ENCODE results near the gene IGHMBP2. TPM values are rescaled to one million over a fixed set of nuclear protein-coding genes. Genes with fewer than 3 reads are reported as not detected.

The IGHMBP2 gene
- total RNA-seq, 3 donors from 2014 or later (not counting 1 experiment from before 2014, with no cell fraction given), result 31.5 to 52.3 (median 48.5) TPM

DNA sequence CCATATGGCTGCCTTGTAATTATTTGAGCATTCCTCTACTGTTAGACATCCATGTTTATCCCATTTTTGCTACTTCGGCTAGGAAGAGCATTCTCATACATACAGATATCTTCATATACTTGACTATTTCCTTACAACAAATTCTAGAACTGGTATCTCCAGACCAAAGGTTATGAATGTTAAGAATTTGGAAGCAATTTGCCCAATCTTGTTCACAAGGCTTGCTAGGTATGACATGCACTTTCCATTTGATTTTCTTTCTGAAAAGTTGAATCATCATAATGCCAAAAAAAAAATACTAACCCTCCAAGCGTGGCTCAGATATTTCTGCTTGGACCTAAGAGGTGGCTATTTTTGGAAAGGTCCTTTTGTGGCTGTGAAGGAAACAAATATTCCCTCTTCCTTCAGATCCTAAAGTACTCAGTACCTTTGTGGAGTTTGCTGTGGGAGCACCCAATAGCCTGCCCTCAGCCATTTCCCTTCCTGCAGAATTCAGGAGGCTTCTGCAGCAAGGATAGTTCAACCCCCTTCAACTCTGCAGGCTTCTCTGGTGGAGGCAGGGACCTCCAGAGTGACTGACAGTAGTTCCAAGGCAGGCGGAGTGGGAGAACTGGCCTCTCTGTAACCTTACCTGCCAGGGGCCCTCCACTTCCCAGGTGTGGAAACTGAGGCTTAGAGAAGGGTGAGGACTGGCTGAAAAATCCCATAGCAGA lies 40.0 kb upstream of the IGHMBP2 start:
- Histone ChIP-seq H3K27me3 (ENCODE audit: control insufficient read depth, insufficient read depth, low read length) (no peaks in the 10 kb centered on the region), H3K27ac (ENCODE audit: low read length) (no peak overlapping the region), H3K9me3 (ENCODE audit: control insufficient read depth, insufficient read depth, low read length) (peaks cover 5% of the 10 kb centered on the region), H3K4me3 (ENCODE audit: low read length) (no peak overlapping the region), H3K36me3 (ENCODE audit: control insufficient read depth, insufficient read depth, low read length) (no peaks in the 10 kb centered on the region), H3K4me1 (ENCODE audit: control insufficient read depth, insufficient read depth, low read length) (no peaks in the 10 kb centered on the region)
- 95% methylated on average over 2 of the region's 3 CpGs for WGBS (ENCODE audit: insufficient coverage)
- intact Hi-C loops (cut with micrococcal nuclease), result no loop called here
- no peak overlapping the region for H3K4me3 Mint-ChIP-seq
- ATAC-seq (no peak), DNase-seq (no peak)
- H3K36me3 Mint-ChIP-seq, result no peaks in the 10 kb centered on the region
- TF ChIP-seq, protein P1, sequence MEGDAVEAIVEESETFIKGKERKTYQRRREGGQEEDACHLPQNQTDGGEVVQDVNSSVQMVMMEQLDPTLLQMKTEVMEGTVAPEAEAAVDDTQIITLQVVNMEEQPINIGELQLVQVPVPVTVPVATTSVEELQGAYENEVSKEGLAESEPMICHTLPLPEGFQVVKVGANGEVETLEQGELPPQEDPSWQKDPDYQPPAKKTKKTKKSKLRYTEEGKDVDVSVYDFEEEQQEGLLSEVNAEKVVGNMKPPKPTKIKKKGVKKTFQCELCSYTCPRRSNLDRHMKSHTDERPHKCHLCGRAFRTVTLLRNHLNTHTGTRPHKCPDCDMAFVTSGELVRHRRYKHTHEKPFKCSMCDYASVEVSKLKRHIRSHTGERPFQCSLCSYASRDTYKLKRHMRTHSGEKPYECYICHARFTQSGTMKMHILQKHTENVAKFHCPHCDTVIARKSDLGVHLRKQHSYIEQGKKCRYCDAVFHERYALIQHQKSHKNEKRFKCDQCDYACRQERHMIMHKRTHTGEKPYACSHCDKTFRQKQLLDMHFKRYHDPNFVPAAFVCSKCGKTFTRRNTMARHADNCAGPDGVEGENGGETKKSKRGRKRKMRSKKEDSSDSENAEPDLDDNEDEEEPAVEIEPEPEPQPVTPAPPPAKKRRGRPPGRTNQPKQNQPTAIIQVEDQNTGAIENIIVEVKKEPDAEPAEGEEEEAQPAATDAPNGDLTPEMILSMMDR (IDR thresholded peaks at IDR 0.05), result no peak
- H3K27me3 Mint-ChIP-seq (ENCODE audit: low read depth in 2 of 2), result peaks cover 2 to 5% of the 10 kb centered on the region in 2 donors
- peaks cover 0 to 4% of the 10 kb centered on the region in 2 donors for H3K4me1 Mint-ChIP-seq
- no peaks in the 10 kb centered on the region for H3K9me3 Mint-ChIP-seq
- H3K27ac Mint-ChIP-seq, result no peak overlapping the region

DNA sequence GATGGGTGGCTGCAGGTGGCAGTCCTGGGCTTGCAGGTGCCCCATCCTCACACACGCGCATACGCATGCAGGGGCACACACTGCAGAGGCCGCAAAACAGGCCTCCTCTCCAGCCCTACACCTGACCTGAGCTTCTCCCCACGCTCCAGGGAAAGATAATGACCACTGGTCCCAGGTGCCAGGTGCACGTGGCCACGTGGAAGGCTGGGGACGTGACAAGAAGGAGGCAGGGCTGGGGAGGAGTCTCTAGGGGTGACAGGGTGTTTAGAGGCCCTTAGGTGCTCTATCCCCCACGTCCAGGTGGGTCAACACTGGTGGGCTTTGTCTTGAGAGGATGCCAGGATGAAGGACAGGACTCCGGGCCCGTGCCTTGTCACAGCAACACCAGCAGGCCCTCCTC lies 38.5 kb upstream of the IGHMBP2 start:
- whole genome bisulfite sequencing (ENCODE audit: insufficient coverage), result 94% methylated on average over 11 of the region's 11 CpGs
- H3K36me3 ChIP-seq (ENCODE audit: control insufficient read depth, insufficient read depth, low read length), result no peaks in the 10 kb centered on the region
- Mint-ChIP-seq H3K27ac (no peak overlapping the region), H3K4me1 (peaks cover 12 to 16% of the 10 kb centered on the region in 2 donors), H3K36me3 (no peaks in the 10 kb centered on the region), H3K27me3 (ENCODE audit: low read depth in 2 of 2) (peaks cover 7 to 20% of the 10 kb centered on the region in 2 donors), H3K4me3 (no peak overlapping the region), H3K9me3 (no peaks in the 10 kb centered on the region)
- peaks cover 10% of the 10 kb centered on the region for H3K4me1 ChIP-seq (ENCODE audit: control insufficient read depth, insufficient read depth, low read length)
- no peak overlapping the region for H3K4me3 ChIP-seq (ENCODE audit: low read length)
- H3K27me3 ChIP-seq (ENCODE audit: control insufficient read depth, insufficient read depth, low read length), result peaks cover 2% of the 10 kb centered on the region
- no peak for DNase-seq
- TF ChIP-seq, protein P1 (IDR thresholded peaks at IDR 0.05), result no peak
- H3K27ac ChIP-seq (ENCODE audit: low read length), result no peak overlapping the region
- no peak for ATAC-seq
- intact Hi-C loops (cut with micrococcal nuclease), result no loop called here
- H3K9me3 ChIP-seq (ENCODE audit: control insufficient read depth, insufficient read depth, low read length), result peaks cover 5% of the 10 kb centered on the region

DNA sequence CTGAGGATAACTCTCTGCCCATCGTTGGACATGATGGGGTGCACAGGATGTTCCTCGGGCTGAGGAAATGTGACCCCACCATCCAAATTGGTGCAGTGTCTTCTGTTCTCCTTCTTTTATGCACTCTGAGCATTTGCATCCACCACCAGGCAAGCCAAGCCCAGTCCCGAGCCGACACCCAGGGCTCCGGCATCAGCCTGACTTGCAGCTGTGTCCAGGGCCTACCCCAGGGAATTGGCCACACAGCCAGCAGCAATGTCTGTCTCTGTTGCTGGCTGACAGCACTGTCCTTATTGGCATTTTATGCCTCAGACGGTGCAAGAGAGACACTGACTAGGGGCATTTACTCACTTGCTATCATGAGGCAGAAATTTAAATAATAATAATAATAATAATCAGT lies 36.6 kb upstream of the IGHMBP2 start:
- H3K27ac ChIP-seq (ENCODE audit: low read length), result no peak overlapping the region
- no peaks in the 10 kb centered on the region for H3K36me3 Mint-ChIP-seq
- ATAC-seq (no peak), DNase-seq (no peak)
- H3K27ac Mint-ChIP-seq, result no peak overlapping the region
- H3K4me1 ChIP-seq (ENCODE audit: control insufficient read depth, insufficient read depth, low read length), result peaks cover 13% of the 10 kb centered on the region
- no peaks in the 10 kb centered on the region for H3K9me3 Mint-ChIP-seq
- peaks cover 5% of the 10 kb centered on the region for H3K9me3 ChIP-seq (ENCODE audit: control insufficient read depth, insufficient read depth, low read length)
- peaks cover 2% of the 10 kb centered on the region for H3K27me3 ChIP-seq (ENCODE audit: control insufficient read depth, insufficient read depth, low read length)
- intact Hi-C loops (cut with micrococcal nuclease), result no loop called here
- no peaks in the 10 kb centered on the region for H3K36me3 ChIP-seq (ENCODE audit: control insufficient read depth, insufficient read depth, low read length)
- peaks cover 12 to 20% of the 10 kb centered on the region in 2 donors for H3K4me1 Mint-ChIP-seq
- TF ChIP-seq, protein P1 (IDR thresholded peaks at IDR 0.05), result no peak
- no peak overlapping the region for H3K4me3 Mint-ChIP-seq
- H3K4me3 ChIP-seq (ENCODE audit: low read length), result no peak overlapping the region
- peaks cover 11 to 20% of the 10 kb centered on the region in 2 donors for H3K27me3 Mint-ChIP-seq (ENCODE audit: low read depth in 2 of 2)
- WGBS (ENCODE audit: insufficient coverage), result 82% methylated on average over 6 of the region's 6 CpGs

Data from natural killer cell (primary cell).